Suprapubic skin (tissue), 4 donors: Measurements from ENCODE around the gene S100G. TPM values are rescaled to one million over a fixed set of nuclear protein-coding genes. Genes with fewer than 3 reads are reported as not detected.

Experiments used
- DNase-seq, 2 donors: peaks; one replicate each; pipeline ENCODE4 v3.0.0-alpha.2; 2019; ENCODE audit warnings: low spot score in 2 of 2
- H3K27ac ChIP-seq: fragments of 200-600 bp; sonication (generic); one replicate; pipeline ENCODE4 v1.5.1; 2019
- H3K27me3 ChIP-seq: fragments of 200-600 bp; sonication (generic); one replicate; pipeline ENCODE4 v1.5.1; 2019
- H3K36me3 ChIP-seq: fragments of 200-600 bp; sonication (generic); one replicate; pipeline ENCODE4 v1.5.1; 2019
- H3K4me1 ChIP-seq: fragments of 200-600 bp; sonication (generic); one replicate; pipeline ENCODE4 v1.5.1; 2019
- H3K4me3 ChIP-seq: fragments of 200-600 bp; sonication (generic); one replicate; pipeline ENCODE4 v1.5.1; 2019; ENCODE audit warnings: mild to moderate bottlenecking
- H3K9me3 ChIP-seq: fragments of 200-600 bp; sonication (generic); one replicate; pipeline ENCODE4 v1.5.1; 2019
- CTCF ChIP-seq, 2 donors: fragments of 200-600 bp in 1 of 2; fragments of 450-650 bp in 1 of 2; sonication (generic) in 1 of 2; IDR thresholded peaks; one replicate each; pipeline ENCODE4 v1.5.1; 2016 to 2019; ENCODE audit warnings: antibody characterized with exemption in 2 of 2, mild to moderate bottlenecking in 1 of 2, moderate library complexity in 1 of 2
- EP300 ChIP-seq: sonication (generic); formaldehyde crosslinking; IDR thresholded peaks from one replicate; pipeline ENCODE4 v1.6.1; 2017; ENCODE audit warnings: antibody characterized with exemption
- POLR2A ChIP-seq, 2 donors: fragments of 450-650 bp; IDR thresholded peaks; one replicate each; pipeline ENCODE4 v1.6.1; 2017; ENCODE audit warnings: antibody characterized with exemption in 2 of 2, mild to moderate bottlenecking in 2 of 2, moderate library complexity in 2 of 2
- POLR2AphosphoS5 ChIP-seq, 3 donors: sonication (generic); formaldehyde crosslinking; IDR thresholded peaks; one replicate each; pipeline ENCODE4 v1.6.1; 2017; ENCODE audit warnings: antibody characterized with exemption in 3 of 3
- WGBS: methylation state at CpG from one replicate; pipeline ENCODE4 v1.1.5; 2018; 5-methylcytosine and 5-hydroxymethylcytosine counted together
- total RNA-seq, 4 donors: library from RNA; depleted of rRNA; stranded (reverse); fragments of >200 nt; gene quantifications; one replicate each; pipeline ENCODE4 v1.1.0, GENCODE V29; 2016

S100G gene
- total RNA-seq, 4 donors from 2014 or later, result not detected

- Histone ChIP-seq H3K36me3 (no peaks in the 10 kb centered on the region), H3K27me3 (no peaks in the 10 kb centered on the region), H3K4me1 (no peaks in the 10 kb centered on the region), H3K9me3 (no peaks in the 10 kb centered on the region), H3K27ac (no peak overlapping the region), H3K4me3 (no peak overlapping the region)
- WGBS, result 93% methylated on average over 7 of the region's 7 CpGs
- DNase-seq, result no peak
- no peak for TF ChIP-seq CTCF (IDR thresholded peaks at IDR 0.05)
- no peak for TF ChIP-seq EP300
- TF ChIP-seq POLR2A (IDR thresholded peaks at IDR 0.05), result no peak
- TF ChIP-seq POLR2AphosphoS5 (IDR thresholded peaks at IDR 0.05), result no peak
Observed at GRCh38 chrX:16638533-16638932, 11.4 kb upstream of the S100G start.

- 95% methylated on average over 6 of the region's 6 CpGs for WGBS
- H3K4me3 ChIP-seq, result no peak overlapping the region
Observed at GRCh38 chrX:16639966-16640365, 10.0 kb upstream of the S100G start.

GRCh38 chrX:16640823-16641222 lies 9.1 kb upstream of the S100G start:
- TF ChIP-seq POLR2AphosphoS5 (IDR thresholded peaks at IDR 0.05) (no peak), EP300 (no peak), POLR2A (IDR thresholded peaks at IDR 0.05) (no peak), CTCF (IDR thresholded peaks at IDR 0.05) (no peak)
- Histone ChIP-seq H3K27me3 (no peaks in the 10 kb centered on the region), H3K27ac (no peak overlapping the region), H3K36me3 (no peaks in the 10 kb centered on the region), H3K4me1 (no peaks in the 10 kb centered on the region), H3K4me3 (no peak overlapping the region), H3K9me3 (no peaks in the 10 kb centered on the region)
- 93% methylated on average over 4 of the region's 4 CpGs for WGBS
- no peak for DNase-seq

More at GRCh38 chrX:16639966-16640365, 10.0 kb upstream of the S100G start:
- Histone ChIP-seq H3K27ac (no peak overlapping the region), H3K27me3 (no peaks in the 10 kb centered on the region), H3K9me3 (no peaks in the 10 kb centered on the region), H3K36me3 (no peaks in the 10 kb centered on the region), H3K4me1 (no peaks in the 10 kb centered on the region)
- DNase-seq, result no peak
- TF ChIP-seq EP300 (no peak), POLR2A (IDR thresholded peaks at IDR 0.05) (no peak), POLR2AphosphoS5 (IDR thresholded peaks at IDR 0.05) (no peak), CTCF (IDR thresholded peaks at IDR 0.05) (no peak)

GRCh38 chrX:16643176-16643575 lies 6.8 kb upstream of the S100G start:
- Histone ChIP-seq H3K27ac (no peak overlapping the region), H3K4me3 (no peak overlapping the region), H3K4me1 (no peaks in the 10 kb centered on the region), H3K27me3 (no peaks in the 10 kb centered on the region), H3K36me3 (no peaks in the 10 kb centered on the region), H3K9me3 (no peaks in the 10 kb centered on the region)
- no peak for DNase-seq
- TF ChIP-seq EP300, result no peak
- no peak for TF ChIP-seq CTCF (IDR thresholded peaks at IDR 0.05)
- no peak for TF ChIP-seq POLR2AphosphoS5 (IDR thresholded peaks at IDR 0.05)
- TF ChIP-seq POLR2A (IDR thresholded peaks at IDR 0.05), result no peak
- WGBS, result 80% methylated on average over 5 of the region's 5 CpGs

- H3K27ac ChIP-seq, result no peak overlapping the region
- no peaks in the 10 kb centered on the region for H3K9me3 ChIP-seq
- no peak for DNase-seq
- 70% methylated on average over 2 of the region's 4 CpGs for WGBS
- no peak overlapping the region for H3K4me3 ChIP-seq
- no peaks in the 10 kb centered on the region for H3K27me3 ChIP-seq
- H3K4me1 ChIP-seq, result no peaks in the 10 kb centered on the region
- no peaks in the 10 kb centered on the region for H3K36me3 ChIP-seq
- no peak for TF ChIP-seq EP300
Observed at GRCh38 chrX:16646366-16647138, 3.4 kb upstream of the S100G start.
